Retinal pigment epithelial cell (primary cell): Measurements from ENCODE around the gene ZNF146.
"Not testable (repeated sequence)": the region's sequence is repeated elsewhere in the genome, so short reads cannot be mapped to it uniquely, and the experiment has no call there.

Experiments
- DNase-seq: peaks from one replicate; pipeline ENCODE4 v3.0.0-alpha.2; 2010; ENCODE audit warnings: low read depth
- H3K4me3 ChIP-seq: 2 replicates; pipeline ENCODE4 v1.5.1; 2011; ENCODE audit warnings: mild to moderate bottlenecking, low read length, control low read depth, moderate library complexity
- CTCF ChIP-seq: conservative IDR thresholded peaks from 2 replicates; pipeline ENCODE4 v1.5.1; 2011; ENCODE audit warnings: low read depth, low read length, control low read depth, inconsistent platforms

Gene ZNF146

GRCh38 chr19:36212895-36213294, 2.0 kb upstream of the ZNF146 start:
- TF ChIP-seq CTCF, result no peak
- no peak for DNase-seq
- H3K4me3 ChIP-seq, result no peak overlapping the region

GRCh38 chr19:36215276-36216123, 594 bp downstream of the ZNF146 start:
- peak overlapping the region; percentile 100 for H3K4me3 ChIP-seq
- peak; percentile 12 for DNase-seq
- TF ChIP-seq CTCF, result no peak

DNA sequence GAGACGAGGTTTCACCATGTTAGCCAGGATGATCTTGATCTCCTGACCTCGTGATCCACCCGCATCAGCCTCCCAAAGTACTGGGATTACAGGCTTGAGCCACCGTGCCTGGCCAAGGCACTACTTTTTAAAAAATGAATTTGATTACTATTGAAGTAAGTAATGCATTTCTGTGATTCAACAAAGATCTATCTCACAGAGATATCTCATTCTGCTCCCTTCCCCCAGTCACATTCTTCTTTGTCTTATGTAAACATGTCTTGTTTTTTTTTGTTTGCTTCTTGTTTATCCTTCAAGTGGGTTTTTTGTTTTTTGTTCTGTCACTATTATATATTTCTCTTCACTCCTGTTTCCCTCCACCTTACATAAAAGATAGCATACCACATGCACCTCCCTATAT, 6.6 kb downstream of the ZNF146 start:
- no peak for DNase-seq
- H3K4me3 ChIP-seq, result no peak overlapping the region
- TF ChIP-seq CTCF, result no peak

GRCh38 chr19:36222503-36222902, 7.6 kb downstream of the ZNF146 start:
- DNase-seq, result no peak
- TF ChIP-seq CTCF, result no peak
- H3K4me3 ChIP-seq, result no peak overlapping the region

GRCh38 chr19:36225219-36225892, 10.4 kb downstream of the ZNF146 start:
- TF ChIP-seq CTCF, result no peak
- DNase-seq, result no peak
- no peak overlapping the region for H3K4me3 ChIP-seq

- DNase-seq, H3K4me3 ChIP-seq: not testable (repeated sequence)
These were observed 18.7 kb downstream of the ZNF146 start for GRCh38 chr19:36233626-36234025.

- DNase-seq, result no peak
- no peak for TF ChIP-seq CTCF
- no peak overlapping the region for H3K4me3 ChIP-seq
These were observed 21.5 kb downstream of the ZNF146 start for GRCh38 chr19:36236304-36236945.
